GM23248 (cell line): ENCODE results near the gene SEMA6B.

Source experiments
- EZH2 ChIP-seq: fragments of 200-600 bp; sonication (generic); IDR thresholded peaks from 2 replicates; pipeline ENCODE4 v1.6.1; 2018; ENCODE audit warnings: antibody characterized with exemption, mild to moderate bottlenecking; ENCODE audit not compliant: insufficient read depth, poor library complexity, severe bottlenecking
- EZH2phosphoT487 ChIP-seq: fragments of 200-600 bp; sonication (generic); IDR thresholded peaks from 2 replicates; pipeline ENCODE4 v1.6.1; 2018; ENCODE audit warnings: antibody characterized with exemption, moderate library complexity, mild to moderate bottlenecking, low read depth; ENCODE audit not compliant: insufficient read depth

DNA sequence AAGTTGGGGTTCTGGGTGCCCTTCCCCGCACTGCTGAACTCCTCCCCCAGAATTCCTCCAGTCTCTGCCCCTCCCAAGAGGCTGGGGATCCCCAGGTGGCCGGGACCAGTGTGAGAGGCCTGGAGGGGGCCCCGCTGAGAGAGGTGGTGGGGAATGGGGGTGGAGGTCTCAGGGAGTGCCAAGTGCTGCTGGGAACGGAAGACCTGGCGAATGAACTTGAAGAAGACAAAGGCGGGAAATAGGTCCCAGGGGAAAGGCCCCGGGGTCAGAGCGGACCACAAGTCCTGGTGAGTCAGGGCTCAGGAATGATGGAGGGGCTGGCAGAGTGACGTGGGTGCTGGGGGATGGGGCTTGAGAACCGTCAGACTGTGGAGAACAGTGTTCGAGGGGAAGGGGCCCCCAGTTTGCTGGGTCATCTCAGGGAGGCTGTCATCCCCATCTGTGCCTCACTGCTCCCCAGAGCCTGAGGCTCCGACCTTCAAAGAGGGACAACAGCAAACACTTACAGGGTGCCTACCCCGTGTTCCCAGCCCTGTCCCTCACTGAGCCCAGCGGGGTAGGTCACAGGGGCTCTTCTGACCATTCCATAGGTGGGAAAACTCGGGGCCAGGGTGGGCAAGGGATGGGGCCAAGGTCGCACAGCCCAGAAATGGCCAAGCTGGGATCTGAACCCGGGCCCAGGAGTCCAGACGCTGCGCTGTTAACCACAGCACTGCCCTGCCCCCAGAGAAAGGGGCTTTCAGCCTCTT, 16.0 kb upstream of the SEMA6B start:
- TF ChIP-seq EZH2 (no peak), EZH2phosphoT487 (no peak)
